Omental fat pad (tissue), 4 donors: Measurements from ENCODE around the gene AACS. TPM values are rescaled to one million over a fixed set of nuclear protein-coding genes. Genes with fewer than 3 reads are reported as not detected.
"Not testable (repeated sequence)": the region's sequence is repeated elsewhere in the genome, so short reads cannot be mapped to it uniquely, and the experiment has no call there.

Source experiments
- ATAC-seq: fragments of 150-250 bp; one replicate; pipeline ENCODE4 v1.9.1; 2016; ENCODE audit warnings: mild to moderate bottlenecking, moderate library complexity; ENCODE audit not compliant: low FRiP score
- DNase-seq: peaks from one replicate; pipeline ENCODE4 v3.0.0-alpha.2; 2019; ENCODE audit warnings: low spot score
- CTCF ChIP-seq, 3 donors: fragments of 450-650 bp; IDR thresholded peaks; one replicate each; pipeline ENCODE4 v1.5.1; 2016 to 2017; ENCODE audit warnings: antibody characterized with exemption in 3 of 3, mild to moderate bottlenecking in 3 of 3, moderate library complexity in 2 of 3
- total RNA-seq, 4 donors: library from RNA; depleted of rRNA; stranded (reverse); fragments of >200 nt; gene quantifications; one replicate each; pipeline ENCODE4 v1.1.0, GENCODE V29; 2016

AACS gene
- total RNA-seq, 4 donors from 2014 or later = 20.3 to 55.5 (median 33.5) TPM

- no peak for TF ChIP-seq CTCF (IDR thresholded peaks at IDR 0.05)
- DNase-seq (no peak), ATAC-seq (no peak)
These were observed 42.2 kb upstream of the AACS start for GRCh38 chr12:125023065-125023464.

GRCh38 chr12:125024949-125025563 is 40.2 kb upstream of the AACS start:
- TF ChIP-seq CTCF (IDR thresholded peaks at IDR 0.05) = no peak
- DNase-seq = no peak
- ATAC-seq = no peak

DNA sequence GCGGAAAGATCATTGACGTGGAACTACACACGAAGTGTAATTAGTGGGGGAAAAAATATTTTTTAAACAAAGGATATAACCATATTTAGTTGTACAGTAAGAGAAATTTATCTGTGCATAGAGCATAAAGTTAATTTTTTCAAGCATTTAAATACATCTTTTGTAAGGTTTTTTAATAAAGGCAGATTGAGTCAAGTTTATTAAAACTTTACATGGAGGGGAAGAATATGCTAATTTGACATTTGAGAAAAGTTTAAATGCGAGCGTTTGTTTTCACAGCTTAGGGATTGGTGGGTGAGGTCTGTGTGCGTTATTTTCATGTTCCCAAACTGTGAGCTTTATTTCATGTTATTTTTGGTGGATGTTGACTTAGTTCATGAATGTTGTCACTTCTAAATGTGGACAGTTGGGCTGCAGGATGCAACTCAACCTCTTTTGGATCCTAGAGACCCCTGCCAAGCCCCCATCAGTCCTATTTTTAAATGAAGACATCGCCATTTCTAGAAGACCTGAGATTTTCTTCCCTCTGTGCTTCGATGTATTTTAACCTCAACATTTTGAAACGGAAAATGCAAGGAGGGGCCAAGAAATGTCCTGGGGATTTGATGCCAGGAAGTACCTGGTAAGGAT is 39.5 kb upstream of the AACS start:
- DNase-seq (no peak), ATAC-seq (no peak)
- no peak for TF ChIP-seq CTCF (IDR thresholded peaks at IDR 0.05)

DNA sequence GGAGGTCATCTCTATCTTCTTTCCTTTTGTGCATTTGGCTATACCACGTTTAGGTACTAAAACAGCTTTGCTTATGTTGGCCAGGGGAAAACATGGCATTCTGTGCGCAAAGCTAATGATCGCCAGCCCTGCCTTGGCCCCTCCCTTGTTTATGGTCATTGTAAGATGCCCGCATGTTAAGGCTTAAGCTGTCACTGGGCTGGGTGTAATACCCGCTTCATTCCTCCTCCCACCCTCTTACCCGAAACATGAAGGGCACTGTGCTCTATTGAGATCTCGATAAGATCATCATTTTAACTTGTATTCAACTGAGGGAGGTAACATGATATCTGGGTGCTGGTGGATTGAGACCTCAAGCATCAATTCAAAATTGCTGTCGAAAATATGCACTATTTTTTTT is 37.1 kb upstream of the AACS start:
- no peak for TF ChIP-seq CTCF (IDR thresholded peaks at IDR 0.05)
- ATAC-seq (no peak), DNase-seq (no peak)

DNA sequence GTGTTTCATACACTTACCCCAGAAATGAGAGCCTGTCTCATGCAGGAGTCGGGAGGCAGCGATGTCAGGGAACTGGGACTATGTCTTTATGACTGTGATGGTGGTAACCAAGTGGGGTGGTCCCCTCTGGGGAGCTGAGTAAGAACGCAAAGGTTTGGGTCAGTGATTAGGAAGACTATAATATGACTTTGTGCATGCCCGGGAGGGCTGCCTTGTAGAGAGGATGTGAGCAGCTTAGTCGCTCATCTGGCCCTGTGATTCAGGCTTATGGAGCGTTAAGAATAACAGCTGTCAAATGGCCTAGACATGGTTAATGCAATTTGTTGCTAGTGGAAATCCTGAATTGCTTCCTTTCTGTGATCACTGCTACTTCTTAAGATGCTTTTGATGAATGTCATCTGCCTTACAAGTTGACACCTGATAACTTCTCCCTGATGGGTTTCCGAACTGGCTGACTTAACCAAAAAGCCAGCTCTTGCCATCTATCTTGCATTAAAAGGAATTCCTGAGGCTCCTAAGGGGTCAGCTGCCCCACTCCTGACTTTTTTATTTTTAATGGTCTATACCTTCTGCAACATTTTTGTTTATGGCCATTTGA is 35.4 kb upstream of the AACS start:
- no peak for TF ChIP-seq CTCF (IDR thresholded peaks at IDR 0.05)

GRCh38 chr12:125031471-125031870 is 33.8 kb upstream of the AACS start:
- not testable (repeated sequence) for ATAC-seq, DNase-seq

More for the DNA sequence above, 35.4 kb upstream of the AACS start:
- DNase-seq (no peak), ATAC-seq (no peak)

DNA sequence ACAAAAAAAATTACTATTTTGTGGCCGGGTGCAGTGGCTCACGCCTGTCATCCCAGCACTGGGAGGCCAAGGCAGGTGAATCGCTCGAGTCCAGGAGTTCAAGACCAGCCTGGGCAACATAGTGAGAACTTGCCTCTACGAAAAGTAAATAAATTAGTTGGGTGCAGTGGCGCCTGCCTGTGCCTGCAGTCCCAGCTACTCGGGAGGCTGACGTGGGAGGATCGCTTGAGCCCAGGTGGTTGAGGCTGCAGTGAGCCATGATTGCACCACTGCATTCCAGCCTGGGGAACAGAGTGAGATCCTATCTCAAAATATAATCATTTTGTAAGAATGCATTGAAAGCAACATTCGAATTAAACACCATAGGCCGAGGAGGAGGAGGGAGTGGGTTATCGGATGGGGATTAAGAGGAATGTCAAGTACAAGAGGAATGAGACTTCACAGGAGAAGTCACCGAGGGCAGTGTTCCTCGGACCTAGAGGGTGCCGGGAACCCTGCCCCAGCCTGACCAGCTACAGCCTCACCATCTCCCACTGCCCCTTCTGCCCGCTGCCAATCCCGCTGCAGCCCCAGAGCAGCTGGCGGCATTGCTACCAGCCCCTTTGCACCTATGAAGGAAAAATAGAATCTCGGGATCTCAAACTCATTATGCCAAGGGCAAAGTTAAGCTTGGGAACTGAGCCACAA is 32.6 kb upstream of the AACS start:
- DNase-seq (no peak), ATAC-seq (no peak)
- TF ChIP-seq CTCF (IDR thresholded peaks at IDR 0.05) = no peak
